HG03280 (cell line): ENCODE measurements around the gene MYO15B.

Source experiments
- ATAC-seq: cut with Tn5 transposase; IDR thresholded peaks from one replicate; pipeline ENCODE4 v1.9.1; 2021; ENCODE audit warnings: mild to moderate bottlenecking, moderate library complexity; ENCODE audit not compliant: unreplicated experiment

Gene MYO15B

DNA sequence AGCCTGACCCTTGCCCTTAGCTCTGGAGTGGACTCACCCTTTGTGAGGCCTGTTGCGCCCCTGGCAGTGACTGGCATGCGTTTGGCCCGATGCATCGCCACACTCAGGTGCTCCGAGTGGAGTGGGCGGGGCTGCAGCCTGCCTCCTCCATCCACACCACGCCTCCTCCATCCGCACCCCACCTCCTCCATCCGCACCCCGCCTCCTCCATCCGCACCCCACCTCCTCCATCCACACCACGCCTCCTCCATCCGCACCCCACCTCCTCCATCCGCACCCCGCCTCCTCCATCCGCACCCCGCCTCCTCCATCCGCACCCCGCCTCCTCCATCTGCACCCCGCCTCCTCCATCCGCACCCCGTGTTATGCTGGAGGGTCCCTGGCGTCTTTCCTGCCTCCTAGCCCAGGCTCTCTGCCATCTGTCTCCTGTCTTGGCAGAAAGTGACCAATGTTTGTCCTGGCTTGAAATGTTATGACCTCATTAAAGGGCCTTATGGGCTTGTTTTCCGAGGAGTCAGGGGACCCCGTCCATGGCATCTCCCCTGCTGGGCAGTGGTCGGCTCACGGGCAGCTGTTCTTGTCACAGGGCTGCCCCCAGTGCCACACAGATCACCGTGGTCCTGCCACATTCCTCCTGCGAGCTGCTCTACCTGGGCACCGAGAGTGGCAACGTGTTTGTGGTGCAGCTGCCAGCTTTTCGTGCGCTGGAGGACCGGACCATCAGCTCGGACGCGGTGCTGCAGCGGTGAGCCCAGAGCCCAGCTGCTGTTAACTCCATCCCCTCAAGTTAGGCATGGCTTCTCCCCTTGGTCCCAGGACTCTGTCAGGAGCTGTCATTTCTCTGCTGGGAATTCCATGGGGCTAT, 28.7 kb upstream of the MYO15B start:
- no peak for ATAC-seq

GRCh38 chr17:75559958-75560533, 27.6 kb upstream of the MYO15B start:
- no peak for ATAC-seq

- ATAC-seq: no peak
Observed at GRCh38 chr17:75561927-75562603, 25.5 kb upstream of the MYO15B start.

- ATAC-seq: no peak
Observed at GRCh38 chr17:75563063-75563758, 24.4 kb upstream of the MYO15B start.

- ATAC-seq: no peak
Observed at GRCh38 chr17:75564195-75564594, 23.4 kb upstream of the MYO15B start.

DNA sequence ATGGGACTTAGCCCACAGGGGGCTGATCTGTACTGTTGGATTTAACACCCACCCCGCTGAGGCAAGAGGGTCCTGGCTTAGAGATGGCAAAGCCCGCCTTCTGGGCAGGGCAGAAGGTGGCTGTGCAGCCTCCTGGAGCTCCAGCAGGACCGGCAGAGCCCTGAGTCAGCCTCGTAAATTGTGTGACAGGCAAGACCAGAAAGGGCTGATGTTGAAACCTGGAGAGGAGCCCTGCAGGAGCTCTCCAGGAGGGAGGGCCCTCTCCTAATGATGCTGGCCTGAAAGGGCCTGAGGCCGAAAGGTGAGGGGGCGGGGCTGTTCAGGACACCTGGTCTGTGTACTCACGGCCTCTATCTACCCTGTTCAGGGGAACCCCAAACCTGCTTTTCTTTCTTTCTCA, 22.5 kb upstream of the MYO15B start:
- no peak for ATAC-seq

DNA sequence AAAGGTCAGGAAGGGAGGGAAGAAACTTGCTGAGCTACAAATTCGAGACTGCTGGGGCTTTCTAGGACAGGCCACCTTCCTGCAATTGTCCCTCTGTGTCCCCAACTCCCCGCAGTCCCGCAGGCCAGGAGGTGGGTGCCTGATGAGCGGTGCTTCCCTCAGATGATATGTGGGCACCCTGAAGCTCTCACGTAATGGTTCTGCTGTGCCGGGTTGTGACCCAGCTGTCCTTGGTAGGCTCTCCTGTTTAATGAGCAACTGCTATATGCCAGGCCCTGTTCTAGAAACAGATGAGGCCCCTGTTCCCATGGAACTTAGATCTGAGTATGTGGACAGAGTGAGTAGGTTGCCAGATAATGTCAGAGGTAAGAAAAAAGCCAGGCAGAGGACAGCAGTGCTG, 22.0 kb upstream of the MYO15B start:
- no peak for ATAC-seq

DNA sequence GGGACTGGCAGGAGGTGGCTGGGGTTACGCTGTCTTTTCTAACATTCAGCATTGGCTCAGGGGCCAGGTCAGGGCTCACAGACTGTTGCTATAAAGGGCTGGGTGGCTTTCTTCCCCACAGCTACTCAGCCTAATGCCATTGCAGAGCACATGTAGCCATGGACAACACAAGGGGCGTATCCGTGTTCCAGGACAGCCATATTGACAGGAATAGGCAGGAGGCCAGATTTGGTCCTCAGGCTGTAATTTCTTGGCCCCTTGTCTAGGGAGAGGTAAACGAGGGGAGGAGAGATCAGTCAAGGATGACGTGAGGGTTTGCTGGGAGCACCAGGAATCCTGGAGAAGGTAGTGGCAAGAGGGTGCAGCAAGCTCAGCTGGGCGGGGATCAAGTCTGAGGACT, 21.2 kb upstream of the MYO15B start:
- ATAC-seq: no peak

DNA sequence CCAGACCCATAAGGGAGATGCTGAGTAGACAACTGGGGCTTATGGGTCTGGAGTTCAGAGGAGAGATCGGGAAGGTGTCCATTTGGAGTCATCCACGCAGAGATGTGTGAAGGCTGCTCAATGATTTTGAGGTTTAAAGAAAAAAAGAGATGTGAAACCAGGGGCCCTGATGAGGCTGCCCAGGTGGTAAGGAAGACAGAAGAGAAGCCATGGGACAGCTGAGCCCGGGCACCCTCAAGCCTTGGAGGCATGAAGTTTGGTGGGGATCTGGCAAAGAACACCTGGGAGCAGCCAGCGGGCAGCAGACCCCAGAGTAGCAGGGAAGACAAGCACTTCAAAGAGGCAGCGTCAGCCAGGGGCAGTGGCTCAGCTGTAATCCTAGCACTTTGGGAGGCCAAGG, 20.8 kb upstream of the MYO15B start:
- no peak for ATAC-seq

DNA sequence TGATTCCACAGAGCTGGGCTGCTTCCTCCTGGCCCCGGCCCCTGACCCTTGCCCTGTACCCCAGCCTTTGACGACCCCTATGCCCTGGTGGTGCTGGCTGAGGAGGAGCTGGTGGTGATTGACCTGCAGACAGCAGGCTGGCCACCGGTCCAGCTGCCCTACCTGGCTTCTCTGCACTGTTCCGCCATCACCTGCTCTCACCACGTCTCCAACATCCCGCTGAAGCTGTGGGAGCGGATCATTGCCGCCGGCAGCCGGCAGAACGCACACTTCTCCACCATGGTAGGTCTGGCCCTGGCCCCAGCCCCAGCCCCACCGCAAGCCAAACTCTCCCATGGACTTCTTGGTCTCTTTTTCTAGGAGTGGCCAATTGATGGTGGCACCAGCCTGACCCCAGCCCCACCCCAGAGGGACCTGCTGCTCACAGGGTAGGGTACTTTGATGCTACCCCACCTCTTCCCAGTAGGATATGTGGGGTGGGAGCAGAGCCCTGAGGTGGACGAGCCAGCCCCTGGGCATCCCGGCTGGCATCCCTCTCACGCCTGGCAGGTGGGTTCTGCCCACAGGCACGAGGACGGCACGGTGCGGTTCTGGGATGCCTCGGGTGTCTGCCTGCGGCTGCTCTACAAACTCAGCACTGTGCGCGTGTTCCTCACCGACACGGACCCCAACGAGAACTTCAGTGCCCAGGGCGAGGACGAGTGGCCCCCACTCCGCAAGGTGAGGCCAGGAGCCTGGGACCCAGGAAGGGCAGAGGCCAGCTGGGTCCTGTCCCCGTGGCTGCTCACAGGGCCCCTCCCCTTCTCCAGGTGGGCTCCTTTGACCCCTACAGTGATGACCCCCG, 19.0 kb upstream of the MYO15B start:
- no peak for ATAC-seq

GRCh38 chr17:75570034-75570676, 17.4 kb upstream of the MYO15B start:
- no peak for ATAC-seq

DNA sequence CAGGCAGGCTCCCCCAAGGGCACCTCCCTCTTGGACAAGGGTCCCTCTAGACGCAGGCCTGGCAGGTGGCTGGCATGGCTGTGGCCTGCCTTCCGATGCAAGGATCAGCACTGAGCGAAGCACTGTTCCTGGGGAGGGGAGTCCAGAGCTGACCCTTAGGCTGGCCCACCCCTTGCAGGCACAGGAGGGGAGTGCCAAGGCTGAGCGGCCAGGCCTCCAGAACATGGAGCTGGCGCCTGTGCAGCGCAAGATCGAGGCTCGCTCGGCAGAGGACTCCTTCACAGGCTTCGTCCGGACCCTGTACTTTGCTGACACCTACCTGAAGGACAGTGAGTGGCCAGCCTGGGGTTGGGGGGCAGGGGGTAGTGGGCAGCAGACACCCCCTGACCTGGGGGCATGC, 16.8 kb upstream of the MYO15B start:
- ATAC-seq: no peak

DNA sequence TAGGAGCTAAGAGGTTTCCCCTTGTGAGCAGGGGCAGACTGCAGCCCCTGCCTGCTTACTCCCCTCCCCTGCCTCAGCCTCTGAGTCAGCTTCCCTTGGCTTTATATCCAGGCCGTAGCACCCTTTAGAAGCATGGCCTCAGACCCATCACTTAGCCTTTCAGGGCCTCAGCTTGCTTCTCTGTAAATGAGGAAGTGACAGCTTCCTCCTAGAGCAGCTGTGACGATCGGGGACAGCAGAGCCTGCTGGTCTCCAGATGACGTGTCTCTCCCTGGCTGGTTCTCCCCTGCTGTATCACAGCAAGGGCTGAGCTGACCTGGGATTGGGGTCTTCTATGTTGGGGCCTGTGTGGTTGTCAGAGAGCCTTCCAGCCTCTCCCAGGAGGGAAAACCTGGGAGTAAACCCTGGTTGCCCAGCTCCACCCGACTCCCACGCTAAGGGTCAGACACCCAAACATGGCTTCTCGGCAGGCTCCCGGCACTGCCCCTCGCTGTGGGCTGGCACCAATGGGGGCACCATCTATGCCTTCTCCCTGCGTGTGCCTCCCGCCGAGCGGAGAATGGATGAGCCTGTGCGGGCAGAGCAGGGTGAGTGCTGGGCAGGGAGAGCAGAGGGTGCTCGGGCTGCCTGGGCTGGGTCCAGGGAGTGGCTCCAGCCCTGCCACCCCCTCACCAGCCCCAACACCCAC, 16.3 kb upstream of the MYO15B start:
- peak; percentile 64 for ATAC-seq

GRCh38 chr17:75571885-75572215, 15.8 kb upstream of the MYO15B start:
- no peak for ATAC-seq

GRCh38 chr17:75572713-75573539, 14.7 kb upstream of the MYO15B start:
- no peak for ATAC-seq

- ATAC-seq: no peak
Observed at GRCh38 chr17:75573540-75573957, 14.1 kb upstream of the MYO15B start.

DNA sequence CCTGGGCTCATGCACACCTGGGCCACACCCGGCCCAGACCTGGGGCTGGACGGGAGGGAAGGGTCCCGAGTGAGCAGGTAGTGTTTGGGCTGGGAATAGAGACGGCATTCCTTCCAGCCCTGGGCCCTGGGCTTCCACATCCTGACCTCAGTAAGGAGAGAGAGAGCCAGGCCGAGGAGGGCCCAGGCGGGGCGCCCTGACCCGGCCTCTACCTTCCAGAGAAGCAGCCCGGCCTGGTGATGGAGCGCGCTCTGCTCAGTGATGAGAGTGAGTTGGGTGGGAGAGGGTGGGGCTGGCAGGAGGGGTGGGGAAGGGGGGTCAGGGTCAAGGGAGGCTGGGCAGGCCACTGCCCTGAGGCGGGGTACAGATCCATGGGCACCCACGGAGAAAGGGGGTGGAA, 13.6 kb upstream of the MYO15B start:
- no peak for ATAC-seq

GRCh38 chr17:75574404-75575036, 13.1 kb upstream of the MYO15B start:
- ATAC-seq: no peak
